ENCODE data around the gene MXRA7.
A peak's percentile ranks its signal among the peaks of the same experiment; 100 is the strongest.
"Not testable (repeated sequence)": the region's sequence is repeated elsewhere in the genome, so short reads cannot be mapped to it uniquely, and the experiment has no call there.

MXRA7 gene

DNA sequence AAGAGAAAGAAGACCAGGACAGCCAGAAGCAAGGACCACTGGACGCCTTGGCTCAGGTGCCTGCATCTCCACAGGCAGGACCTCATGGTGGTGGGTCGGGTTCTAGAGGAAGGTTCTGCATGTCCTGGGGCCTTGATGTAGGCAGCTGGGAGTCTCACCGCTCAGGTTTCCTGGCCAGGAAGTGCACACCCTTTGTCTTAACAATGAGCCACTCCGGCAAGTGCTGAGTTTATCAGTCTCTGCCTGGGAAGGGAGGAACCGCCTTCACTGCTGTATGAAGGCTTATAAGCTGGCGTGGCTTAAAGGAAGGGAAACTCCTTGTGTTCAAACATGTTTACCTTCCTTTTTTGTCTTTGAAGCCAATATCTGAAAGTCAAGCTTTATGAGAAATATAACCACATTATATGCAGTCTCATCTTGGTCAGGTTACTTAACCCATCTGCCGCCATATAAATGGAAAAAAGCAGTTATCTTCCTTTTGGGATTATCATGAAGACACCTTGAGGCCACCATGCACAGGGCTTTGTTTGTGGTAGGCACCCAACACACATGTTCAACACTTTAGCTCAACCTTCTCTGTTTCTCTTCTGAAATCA lies 67.1 kb downstream of the MXRA7 start, which contains the start of gene ST6GALNAC1:
TSS of gene ST6GALNAC1 (minus strand) at position 205 of the 596 bp plus-strand sequence. CDS start at position 86, 119 bp downstream.
- ATAC-seq (peak; percentile 28), DNase-seq (no peak)

DNA sequence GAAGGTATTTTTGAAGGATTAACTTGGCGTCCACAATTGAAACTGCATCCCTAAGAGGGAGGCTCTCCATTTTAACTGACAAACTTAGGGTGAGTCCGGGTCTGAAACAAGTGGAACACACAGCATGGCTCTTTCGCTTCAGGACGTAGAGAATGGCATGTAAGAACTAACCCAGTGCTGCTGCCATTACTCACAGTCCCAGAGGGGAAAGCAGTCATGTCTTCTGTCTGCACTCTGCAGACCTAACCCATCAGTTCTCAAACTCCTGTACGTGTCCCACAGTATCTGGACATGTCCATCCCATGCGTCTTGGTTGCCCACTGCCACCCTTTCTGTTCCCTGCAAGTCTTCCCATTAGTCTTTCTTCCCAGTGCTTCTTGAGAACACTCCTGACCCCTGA lies 67.8 kb downstream of the MXRA7 start:
- ATAC-seq = no peak
- no peak for DNase-seq

DNA sequence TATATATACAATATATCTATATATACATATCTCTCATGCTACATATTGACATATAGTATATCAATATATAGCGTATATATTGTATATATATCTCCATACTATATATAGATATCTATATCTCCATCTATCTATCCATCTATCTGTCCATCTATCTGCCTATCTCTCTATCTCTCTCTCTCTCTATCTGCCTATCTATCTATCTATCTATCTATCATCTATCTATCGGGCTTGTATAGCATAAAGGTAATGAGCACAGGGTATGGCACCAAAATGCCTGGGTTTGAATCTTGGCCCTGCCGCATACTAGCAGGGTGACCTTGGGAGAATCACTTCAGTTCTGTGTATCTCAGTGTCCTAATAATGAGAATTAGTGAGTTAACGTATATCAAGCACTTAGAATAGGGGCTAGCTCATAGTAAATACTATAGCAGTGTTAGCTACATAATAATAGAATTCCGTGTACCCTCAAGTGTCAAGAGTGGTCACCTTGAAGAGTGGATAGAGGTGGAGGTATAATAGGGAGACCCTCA lies 68.7 kb downstream of the MXRA7 start:
- DNase-seq = no peak
- ATAC-seq = no peak

DNA sequence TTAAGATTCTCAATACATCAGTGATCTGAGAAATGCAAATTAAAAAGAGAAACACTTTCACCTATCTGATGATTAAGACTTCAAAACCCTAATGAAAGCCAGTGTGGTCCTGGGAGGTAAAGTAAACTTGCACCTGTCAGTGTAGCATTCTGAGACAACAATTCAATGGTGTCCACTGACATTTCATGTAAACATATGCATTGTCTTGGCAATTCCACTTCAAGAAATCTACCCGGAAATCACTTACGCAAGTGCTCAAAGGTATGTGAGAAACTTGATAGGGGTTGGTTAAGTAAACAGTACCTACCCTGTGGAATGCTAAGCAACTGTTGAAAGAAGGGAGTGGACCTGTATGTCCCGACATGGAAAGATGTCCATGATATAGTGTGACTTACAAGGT lies 69.3 kb downstream of the MXRA7 start:
- DNase-seq (no peak), ATAC-seq (no peak)

DNA sequence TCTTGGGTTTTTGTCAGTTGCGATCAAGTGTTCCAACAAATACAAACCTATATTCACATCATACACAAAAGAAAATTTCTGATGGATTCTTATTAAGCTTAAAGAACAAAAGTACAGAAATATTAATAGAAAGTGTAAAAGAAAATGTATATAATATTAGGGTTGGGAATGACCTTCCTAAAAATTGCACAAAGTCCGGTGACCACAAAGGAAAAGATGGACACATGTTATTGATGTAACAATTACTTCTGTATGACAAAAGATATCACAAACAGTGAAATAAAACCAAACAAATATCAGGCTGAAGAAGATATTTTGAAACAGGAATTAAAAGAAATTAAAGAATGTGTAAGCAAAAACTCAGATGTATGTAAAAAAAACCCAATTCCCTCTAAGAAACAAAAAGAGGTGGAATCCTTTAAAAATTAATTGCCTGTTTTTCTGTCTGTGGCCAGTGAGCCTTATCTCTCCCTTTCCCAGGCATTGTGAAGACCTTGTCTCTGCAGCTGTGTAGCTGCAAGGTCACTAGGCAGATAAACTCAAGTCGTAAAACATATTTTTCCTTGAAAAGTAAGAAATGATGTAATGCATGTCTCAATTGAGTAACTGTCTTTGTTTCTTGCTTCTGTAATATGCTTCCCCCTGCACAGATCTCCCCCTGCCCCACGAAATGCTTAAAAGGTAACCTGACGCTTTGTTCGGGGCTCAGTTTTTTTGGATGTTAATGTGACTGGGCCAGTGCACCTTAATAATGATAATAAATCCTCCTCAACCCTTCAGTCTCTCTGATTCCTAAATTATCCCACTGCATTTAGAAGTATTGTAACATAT lies 70.0 kb downstream of the MXRA7 start:
- no peak for ATAC-seq
- no peak for DNase-seq

DNA sequence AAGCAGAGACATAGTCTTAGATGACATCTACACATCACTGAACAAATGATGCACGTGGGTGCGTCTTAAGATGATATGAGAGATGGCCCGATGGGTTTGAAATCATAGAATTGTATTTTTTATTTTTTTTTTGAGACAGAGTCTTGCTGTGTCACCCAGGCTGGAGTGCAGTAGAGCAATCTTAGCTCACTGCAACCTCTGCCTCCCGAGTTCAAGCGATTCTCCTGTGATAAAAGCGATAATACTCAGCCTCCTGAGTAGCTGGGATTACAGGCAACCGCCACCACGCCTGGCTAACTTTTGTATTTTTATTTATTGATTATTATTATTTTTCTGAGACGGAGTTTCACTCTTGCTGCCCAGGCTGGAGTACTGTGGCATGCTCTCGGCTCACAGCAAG lies 72.5 kb downstream of the MXRA7 start:
- ATAC-seq (no peak), DNase-seq (no peak)

DNA sequence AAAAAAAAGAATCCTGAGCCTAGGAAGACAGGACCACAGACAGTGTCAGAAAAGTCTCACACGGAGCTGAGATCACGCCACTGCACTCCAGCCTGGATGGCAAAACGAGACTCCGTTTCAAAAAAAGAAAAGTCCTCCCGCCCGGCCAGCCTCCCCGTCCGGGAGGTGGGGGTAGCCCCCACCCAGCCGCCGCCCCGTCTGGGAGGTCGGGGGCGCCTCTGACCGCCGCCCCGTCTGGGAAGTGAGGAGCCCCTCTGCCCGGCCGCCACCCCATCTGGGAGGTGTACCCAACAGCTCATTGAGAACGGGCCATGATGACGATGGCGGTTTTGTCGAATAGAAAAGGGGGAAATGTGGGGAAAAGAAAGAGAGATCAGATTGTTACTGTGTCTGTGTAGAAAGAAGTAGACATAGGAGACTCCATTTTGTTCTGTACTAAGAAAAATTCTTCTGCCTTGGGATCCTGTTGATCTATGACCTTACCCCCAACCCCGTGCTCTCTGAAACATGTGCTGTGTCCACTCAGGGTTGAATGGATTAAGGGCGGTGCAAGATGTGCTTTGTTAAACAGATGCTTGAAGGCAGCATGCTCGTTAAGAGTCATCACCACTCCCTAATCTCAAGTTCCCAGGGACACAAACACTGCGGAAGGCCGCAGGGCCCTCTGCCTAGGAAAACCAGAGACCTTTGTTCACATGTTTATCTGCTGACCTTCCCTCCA lies 74.1 kb downstream of the MXRA7 start:
- not testable (repeated sequence) for DNase-seq, ATAC-seq

DNA sequence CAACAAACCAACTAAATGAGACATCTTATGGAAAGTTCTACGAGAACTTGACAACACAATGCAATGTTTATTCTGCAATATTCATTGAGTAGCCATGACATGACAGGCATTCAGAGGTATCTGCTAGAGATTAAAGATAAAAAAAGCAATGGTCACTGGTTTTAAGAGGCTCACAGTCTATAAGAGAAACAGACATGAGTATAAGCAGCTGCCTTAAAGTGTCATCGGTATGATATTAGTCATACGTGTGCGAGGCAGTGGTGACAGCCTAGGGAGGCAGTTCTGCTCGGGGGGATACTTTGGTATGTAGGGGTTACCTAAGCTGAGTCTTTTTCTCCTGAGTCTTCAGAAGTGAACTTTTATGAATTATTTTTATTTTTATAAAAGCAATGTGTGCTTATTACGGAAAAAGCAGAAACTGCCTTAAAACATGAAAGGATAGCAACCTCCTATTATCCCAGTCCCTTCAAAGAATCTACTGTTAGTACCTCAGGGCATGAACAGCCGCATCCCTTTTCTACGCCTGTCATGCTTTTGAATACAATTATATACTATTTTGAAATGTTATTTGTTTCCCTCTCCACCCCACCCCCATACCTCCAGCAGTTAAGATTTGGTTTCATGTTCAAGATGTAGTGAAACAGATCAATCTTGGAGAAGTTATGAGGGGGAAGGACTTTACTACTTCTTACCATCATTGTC lies 75.0 kb downstream of the MXRA7 start:
- ATAC-seq (no peak), DNase-seq (no peak)

DNA sequence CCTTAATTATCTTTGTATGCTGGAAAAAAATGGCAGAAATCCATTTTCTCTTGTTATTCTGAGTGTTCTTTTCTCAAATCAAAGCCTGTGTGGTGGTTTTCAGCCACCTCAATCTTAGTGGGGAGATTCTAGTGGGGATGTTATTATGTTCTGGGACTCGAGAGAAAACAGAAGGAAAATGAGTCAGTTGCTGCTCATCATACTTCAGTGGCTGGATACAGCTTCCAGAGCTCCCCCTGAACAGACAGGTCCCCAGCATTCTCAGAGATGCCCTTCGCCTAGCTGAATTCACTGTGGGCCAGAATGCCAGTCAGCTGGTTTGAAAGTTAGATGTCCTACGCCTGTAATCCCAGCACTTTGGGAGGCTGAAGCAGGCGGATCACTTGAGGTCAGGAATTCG lies 75.7 kb downstream of the MXRA7 start:
- DNase-seq = no peak
- no peak for ATAC-seq

DNA sequence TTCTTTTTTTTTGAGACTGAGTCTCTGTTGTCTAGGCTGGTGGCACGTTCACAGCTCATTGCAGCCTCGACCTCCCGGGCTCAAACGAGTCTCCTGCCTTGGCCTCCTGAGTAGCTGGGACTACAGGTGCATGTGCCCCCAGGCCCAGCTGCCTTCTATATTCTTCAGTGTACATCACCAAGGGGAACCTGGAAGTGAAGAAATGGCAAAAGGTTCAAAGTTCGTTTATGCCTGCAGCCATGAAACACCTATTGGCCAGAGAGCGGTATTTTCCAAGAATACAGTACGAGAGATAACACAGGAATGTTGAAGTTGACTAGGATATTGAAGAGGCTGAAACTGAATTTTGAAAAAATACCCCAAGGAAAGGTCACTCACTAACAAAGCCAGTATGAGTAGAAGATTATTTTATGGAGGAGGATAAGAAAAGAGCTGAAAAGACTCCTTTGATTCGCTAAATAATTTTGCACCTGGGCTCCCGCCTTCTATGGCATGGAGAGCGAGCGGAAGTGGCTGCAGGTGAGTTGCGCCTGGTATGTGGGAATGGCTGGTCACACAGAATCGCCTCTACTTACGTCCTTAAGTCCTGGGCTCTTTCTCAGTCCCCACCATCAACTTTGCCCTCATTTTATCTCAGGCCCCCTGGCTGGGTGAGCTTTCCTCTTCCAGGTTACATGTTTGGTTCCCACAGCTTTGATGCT lies 77.0 kb downstream of the MXRA7 start:
- no peak for DNase-seq
- ATAC-seq = no peak

DNA sequence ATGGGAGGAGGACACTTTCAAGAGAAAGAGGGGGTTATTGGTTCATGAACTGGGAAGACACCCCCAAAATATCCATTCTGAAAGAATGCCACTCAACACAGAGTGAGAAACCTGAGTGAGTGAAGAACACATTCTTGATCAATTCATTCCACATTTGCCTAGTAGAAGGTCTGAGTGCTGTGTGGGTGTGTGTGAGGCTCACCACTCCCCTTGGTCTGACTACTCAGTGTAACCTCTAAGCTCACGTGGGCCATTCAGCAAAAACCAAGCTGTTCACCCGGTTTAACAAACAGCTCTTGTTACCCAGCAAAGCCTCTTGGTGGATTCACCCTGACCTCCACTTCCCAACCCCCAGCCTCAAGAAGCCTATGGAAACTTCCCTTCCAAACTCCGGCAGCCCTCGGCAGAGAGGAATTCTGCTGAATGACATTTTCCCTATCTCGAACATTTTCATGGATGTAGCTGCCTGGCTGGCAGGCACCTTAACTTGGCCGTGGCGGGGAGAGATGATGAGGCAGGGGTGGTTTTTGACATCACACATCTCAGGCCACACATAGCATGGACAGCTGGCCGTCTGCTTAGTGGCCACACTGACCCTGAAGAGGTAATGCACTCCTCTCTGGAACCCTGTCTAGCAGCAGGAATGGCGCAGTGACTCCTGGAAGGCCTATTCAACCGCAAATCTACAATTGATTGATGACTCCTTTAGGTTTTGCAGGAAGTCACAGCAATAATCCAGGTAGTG lies 78.8 kb downstream of the MXRA7 start:
- DNase-seq = no peak
- no peak for ATAC-seq

DNA sequence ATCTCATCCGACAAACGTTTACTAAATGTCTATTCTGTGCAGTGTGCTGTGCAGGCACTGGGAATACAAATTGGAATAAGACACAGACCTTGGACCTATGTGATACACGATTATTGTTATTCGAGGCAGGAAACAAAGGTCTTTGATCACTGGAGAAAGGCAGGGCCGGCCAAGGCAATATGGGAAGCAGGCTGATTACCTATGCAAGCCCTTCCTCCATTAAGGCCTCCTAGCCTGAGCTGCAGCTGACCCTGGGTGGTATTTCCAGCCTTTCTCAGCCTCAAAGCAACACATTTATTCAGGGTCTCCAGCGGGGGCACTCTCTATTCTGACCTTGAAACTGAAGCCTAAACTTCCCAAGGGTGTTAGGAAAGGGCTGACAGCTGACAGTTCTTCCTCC lies 80.6 kb downstream of the MXRA7 start:
- ATAC-seq = no peak

More for the DNA sequence above, 80.6 kb downstream of the MXRA7 start:
- DNase-seq = no peak
